COR-L47 (cell line): Measurements from ENCODE around the gene C11orf68.

Experiments
- DNase-seq: peaks from one replicate; lab custom pipeline; 2025; lab: John Stamatoyannopoulos, UW

The C11orf68 gene

DNA sequence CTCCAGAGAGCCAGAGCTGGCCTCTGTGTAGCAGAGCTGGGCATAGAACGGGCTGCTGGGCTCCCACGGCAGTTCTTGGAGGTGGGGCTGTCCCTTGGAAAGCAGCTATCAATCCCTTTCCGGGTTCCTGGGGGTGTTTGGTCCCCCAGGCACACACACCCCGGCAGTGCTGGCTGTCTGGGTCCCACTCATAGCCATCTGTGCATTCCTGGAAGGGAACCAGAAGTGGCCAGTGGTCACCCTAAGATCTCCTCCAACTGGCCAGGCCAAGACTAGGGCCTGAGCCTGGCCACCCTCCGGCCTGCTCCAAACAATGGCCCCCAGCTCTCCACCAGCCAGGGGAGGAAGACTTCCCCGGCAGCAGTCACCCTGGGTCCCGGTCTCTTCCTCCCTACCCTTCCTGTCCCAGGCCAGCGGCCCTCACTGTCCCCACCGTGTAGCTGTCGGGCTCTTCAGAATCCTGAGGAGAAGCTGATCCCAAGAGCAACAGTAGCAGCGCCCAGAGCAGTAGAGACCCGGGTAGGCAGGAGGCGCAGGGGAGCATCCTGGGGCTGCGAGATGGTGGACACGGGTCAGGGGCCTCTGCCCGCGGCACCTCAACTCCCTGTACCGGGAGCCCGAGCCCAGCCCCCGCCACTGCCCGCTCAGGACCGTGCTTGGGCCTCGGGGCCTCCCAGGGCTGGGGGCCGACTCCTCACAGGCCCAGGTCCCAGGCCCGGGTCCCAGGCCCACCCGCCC is 46.9 kb downstream of the C11orf68 start:
- no peak for DNase-seq

DNA sequence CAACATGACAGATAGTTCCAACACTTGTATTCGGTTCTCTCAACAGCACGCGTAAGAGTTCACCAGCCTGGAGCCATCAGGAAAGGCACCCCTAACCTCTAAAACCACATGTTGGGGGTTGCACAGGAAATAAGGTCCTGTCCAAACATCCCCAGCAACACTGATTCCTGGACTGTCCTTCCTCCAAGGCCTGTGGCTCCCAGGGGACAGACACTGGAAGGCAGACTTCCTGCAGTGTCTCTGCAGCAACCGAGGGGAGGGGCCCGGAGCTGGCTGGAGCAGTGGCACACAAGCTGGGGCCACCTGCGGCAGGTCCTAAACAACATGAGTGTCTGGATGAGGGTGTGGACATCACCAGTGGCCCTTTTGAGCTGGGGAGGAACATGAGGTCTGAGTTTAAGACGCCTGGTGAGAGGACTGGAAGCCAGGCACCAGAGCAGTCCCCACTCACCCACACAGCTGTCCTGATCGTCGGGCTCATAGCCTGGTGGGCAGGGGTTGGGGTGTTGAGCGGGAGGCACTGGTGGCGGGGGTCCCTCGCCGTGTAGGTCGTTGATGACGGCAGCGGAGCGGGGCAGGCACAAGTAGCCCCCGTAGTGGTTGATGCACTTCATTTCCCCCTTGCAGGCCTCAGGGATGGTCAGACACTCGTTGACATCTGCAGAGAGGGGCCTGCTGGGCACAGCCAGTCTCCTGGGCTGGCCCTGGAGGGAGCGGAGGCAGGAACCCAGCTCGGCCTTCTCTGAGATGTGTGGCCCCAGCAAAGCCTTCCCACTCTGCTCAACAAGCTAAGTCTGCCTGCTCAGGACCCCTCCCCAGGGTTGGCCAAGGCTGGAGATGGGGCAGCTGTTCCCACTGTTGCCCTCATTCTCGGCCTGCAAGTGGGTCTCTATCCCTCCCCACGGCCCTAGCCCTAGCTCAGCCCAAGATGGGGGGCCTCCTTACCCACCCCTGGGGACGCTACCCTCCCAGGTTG is 47.9 kb downstream of the C11orf68 start:
- DNase-seq, result peak; percentile 66

DNA sequence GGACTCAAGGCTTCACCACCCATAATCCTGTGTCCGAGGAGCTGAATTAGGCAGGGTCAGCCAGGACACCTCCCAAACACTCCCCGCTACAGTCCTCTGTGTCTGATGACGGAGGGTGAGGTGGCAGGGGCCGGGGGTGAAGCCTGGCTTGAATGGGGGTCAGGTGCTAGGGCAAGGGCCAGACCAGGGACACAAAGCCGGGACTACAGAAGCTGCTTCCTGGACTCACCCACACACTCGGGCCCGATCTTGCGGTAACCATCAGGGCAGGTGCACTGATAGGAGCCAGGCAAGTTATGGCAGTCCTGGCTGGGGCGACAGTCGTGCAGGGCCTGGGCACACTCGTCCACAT is 48.6 kb downstream of the C11orf68 start:
- no peak for DNase-seq

DNA sequence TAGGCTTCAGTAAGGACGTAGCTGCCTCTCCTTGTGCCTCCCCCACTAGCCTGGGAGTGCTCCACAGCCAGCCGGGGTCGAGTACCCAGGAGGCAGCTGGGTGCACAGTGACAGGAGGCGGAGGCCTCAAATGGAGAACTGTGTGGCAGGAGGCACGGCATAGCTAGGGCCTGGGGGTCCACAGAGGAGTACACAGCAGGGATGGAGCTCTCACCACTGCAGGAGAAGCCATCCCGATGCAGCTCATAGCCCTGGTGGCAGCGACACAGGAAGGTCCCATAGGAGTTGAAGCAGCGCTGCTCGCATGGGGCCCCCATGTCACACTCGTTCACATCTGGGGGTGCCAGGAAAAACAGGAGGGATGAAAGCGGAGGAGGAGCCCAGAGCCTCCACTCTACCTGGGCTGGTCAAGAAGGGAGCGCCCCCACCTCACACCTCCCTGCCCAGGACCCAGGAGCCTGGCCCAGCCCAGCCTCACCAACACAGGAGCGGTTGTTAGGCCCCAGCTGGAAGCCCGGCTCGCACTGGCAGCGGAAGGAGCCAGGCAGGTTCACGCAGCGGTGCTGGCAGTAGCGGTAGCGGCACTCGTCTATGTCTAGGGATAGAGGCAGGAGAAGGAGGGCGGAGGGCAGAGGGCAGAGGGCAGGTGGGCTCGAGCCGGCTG is 49.1 kb downstream of the C11orf68 start:
- no peak for DNase-seq

DNA sequence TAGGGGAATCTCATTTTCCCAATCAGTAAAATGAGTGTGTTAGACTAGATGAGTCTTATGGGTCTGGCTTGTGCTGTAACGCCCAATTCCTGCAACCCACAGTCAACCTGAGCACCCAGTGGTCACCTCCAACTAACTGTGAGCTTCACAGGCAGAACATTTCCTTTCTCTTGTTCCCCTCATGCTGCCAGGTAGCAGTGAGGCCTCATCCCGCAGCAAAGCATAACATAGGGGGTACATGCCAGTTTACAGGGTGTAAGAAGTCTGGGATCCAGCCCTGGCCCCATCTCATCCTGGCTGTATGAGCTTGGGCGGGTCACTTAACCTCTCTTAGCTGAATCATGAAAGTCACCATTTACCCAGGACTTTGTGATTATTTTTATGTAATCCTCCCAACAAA is 50.0 kb downstream of the C11orf68 start:
- DNase-seq, result no peak

DNA sequence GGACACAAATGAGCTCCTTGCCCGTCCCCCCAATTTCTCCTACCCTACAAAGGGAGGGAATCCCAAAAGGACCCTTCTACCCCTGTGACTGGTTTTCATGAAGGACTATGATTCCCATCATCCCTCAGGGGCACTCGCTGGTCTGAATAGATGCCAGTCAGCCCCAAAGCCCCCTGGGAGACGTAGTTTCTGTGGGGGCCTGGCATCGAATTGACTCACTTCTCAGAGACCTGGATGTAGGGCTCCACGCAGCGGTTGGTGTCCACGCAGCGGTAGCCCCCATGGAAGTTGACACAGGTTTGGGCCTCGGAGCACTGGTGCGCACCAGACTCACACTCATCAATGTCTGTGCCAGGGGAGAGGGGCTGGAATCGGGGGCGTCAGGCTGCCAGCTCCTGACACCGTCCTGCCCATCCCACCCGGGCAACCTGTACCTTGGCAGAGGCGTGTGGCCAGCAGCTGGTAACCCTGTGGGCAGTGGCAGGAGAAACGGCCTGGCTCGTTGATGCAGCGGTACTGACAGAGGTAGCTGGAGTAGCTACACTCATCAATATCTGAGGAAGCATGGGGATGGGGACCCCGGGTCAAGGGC is 50.7 kb downstream of the C11orf68 start:
- no peak for DNase-seq

DNA sequence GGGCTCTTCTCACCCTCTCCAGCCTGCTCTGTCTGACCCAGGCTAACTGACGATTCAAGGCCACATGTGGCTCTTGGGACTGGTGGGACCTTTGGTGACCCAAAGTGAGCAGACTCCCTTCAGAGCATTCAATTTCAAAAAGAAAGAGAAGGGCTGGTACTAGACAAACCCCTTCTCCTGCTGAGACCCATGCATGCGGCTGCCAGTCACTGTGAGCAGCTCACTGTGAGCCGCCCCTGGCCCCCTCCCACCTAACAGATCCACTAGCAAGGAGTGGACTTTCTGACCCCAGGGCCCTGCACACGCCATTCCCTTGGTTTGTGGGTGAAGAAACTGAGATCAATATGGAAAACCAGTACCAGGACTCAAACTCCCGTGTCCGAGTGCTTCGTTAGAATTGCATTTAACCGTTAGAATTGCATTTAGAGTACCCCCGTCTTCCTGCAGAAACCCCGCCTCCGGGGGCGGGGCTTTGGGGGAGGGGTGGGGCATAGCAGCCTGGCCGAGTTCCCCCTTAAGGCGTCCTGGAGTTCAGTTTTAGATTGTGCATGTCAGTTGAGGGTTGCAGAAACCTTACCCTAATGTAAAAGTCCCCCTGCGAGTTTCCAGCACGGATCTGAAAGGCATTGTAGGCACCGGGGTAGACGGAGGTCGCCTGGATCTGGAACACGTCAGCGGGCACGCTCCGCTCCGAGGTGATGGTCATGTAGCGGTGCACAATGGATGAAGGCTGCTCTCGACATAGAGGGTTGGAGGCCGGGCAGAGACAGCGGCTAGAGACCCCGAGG is 51.4 kb downstream of the C11orf68 start:
- no peak for DNase-seq
